Stimulated activated CD8-positive, alpha-beta memory T cell treated with anti-CD3 and anti-CD28 coated beads, Interleukin-12 subunit alpha, Interleukin-12 subunit beta, amount 100 ng/mL, for 1 hour (primary cell): Measurements from ENCODE around the gene ASTN2.

Experiments used
- DNase-seq: peaks from one replicate; pipeline ENCODE4 v3.0.0-alpha.2; 2020; ENCODE audit warnings: low read depth

The ASTN2 gene

GRCh38 chr9:117302487-117302886 is 112.4 kb downstream of the ASTN2 start:
- no peak for DNase-seq

GRCh38 chr9:117300371-117301110 is 114.3 kb downstream of the ASTN2 start:
- DNase-seq: no peak

- no peak for DNase-seq
Measured at GRCh38 chr9:117296453-117296852, 118.4 kb downstream of the ASTN2 start.

GRCh38 chr9:117293206-117294114 is 121.4 kb downstream of the ASTN2 start:
- DNase-seq: no peak

GRCh38 chr9:117290856-117291622 is 123.8 kb downstream of the ASTN2 start:
- no peak for DNase-seq

GRCh38 chr9:117290306-117290840 is 124.5 kb downstream of the ASTN2 start:
- no peak for DNase-seq

- DNase-seq: no peak
Measured at GRCh38 chr9:117286245-117286644, 128.6 kb downstream of the ASTN2 start.

- no peak for DNase-seq
Measured at GRCh38 chr9:117284414-117284813, 130.4 kb downstream of the ASTN2 start.

- no peak for DNase-seq
Measured at GRCh38 chr9:117282541-117282940, 132.3 kb downstream of the ASTN2 start.

- DNase-seq: no peak
Measured at GRCh38 chr9:117278471-117279035, 136.3 kb downstream of the ASTN2 start.

- no peak for DNase-seq
Measured at GRCh38 chr9:117278020-117278419, 136.8 kb downstream of the ASTN2 start.

GRCh38 chr9:117276444-117276843 is 138.4 kb downstream of the ASTN2 start:
- DNase-seq: no peak

GRCh38 chr9:117273612-117274011 is 141.2 kb downstream of the ASTN2 start:
- no peak for DNase-seq

GRCh38 chr9:117268847-117269446 is 145.9 kb downstream of the ASTN2 start:
- DNase-seq: no peak

- no peak for DNase-seq
Measured at GRCh38 chr9:117266855-117267497, 147.9 kb downstream of the ASTN2 start.

GRCh38 chr9:117265253-117265652 is 149.6 kb downstream of the ASTN2 start:
- no peak for DNase-seq

GRCh38 chr9:117258184-117258866 is 156.5 kb downstream of the ASTN2 start:
- DNase-seq: no peak

- DNase-seq: no peak
Measured at GRCh38 chr9:117253261-117253660, 161.6 kb downstream of the ASTN2 start.

GRCh38 chr9:117250610-117251215 is 164.1 kb downstream of the ASTN2 start:
- DNase-seq: no peak

GRCh38 chr9:117249799-117250198 is 165.1 kb downstream of the ASTN2 start:
- DNase-seq: no peak
